T47D (cell line): ENCODE results near the gene FHOD3.
"Not testable (repeated sequence)": the region's sequence is repeated elsewhere in the genome, so short reads cannot be mapped to it uniquely, and the experiment has no call there.

ENCODE experiments used
- DNase-seq, 2 experiments: peaks; one replicate each; pipeline versions ENCODE4 v3.0.0 to v3.0.0-alpha.2; 2011 to 2012; ENCODE audit warnings: low read depth in 1 of 2, low spot score in 1 of 2
- JUND ChIP-seq: IDR thresholded peaks from 2 replicates; pipeline ENCODE4 v1.6.1; 2012; ENCODE audit warnings: low read depth
- in situ Hi-C: cut with HindIII; loops from 2 replicates; pipeline ENCODE4 v1.10.0; 2016; ENCODE audit warnings: low sequenced_read_pairs, low pct_unique_long_range_greater_than_20kb

Gene FHOD3

DNA sequence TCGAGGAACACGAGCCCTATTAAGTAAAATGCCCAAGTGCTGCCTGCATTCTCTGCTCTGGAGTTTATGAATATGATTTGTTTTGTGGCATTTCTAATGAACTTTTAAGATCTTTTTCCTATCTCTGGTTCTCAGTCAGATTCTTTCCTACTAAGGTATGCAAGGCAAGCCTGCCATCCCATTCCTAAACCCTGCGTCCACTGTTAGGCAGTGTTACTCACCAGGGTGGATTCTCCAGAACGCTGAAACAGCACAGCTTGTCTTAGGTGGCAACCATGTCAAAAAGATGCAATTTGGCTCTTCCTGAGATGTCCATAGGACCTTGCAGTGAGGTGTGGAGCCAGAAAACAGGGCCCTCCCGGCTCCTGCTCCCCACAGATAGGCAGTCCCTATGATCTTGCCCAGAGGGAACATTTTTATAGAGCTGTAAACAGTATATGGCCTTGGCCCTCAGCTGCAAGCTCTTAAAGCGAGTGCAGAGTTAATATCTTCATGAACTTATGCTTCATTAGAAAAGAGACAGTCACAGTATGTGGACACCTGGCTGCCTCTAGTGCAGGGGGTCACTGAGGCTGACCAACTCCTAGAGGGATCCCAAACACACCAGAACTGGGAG lies 446.9 kb downstream of the FHOD3 start:
- no peak for DNase-seq
- in situ Hi-C loops = no loop called here
- no peak for TF ChIP-seq JUND

GRCh38 chr18:36745219-36745975 lies 447.9 kb downstream of the FHOD3 start:
- in situ Hi-C loops = no loop called here
- no peak for TF ChIP-seq JUND
- DNase-seq = no peak

DNA sequence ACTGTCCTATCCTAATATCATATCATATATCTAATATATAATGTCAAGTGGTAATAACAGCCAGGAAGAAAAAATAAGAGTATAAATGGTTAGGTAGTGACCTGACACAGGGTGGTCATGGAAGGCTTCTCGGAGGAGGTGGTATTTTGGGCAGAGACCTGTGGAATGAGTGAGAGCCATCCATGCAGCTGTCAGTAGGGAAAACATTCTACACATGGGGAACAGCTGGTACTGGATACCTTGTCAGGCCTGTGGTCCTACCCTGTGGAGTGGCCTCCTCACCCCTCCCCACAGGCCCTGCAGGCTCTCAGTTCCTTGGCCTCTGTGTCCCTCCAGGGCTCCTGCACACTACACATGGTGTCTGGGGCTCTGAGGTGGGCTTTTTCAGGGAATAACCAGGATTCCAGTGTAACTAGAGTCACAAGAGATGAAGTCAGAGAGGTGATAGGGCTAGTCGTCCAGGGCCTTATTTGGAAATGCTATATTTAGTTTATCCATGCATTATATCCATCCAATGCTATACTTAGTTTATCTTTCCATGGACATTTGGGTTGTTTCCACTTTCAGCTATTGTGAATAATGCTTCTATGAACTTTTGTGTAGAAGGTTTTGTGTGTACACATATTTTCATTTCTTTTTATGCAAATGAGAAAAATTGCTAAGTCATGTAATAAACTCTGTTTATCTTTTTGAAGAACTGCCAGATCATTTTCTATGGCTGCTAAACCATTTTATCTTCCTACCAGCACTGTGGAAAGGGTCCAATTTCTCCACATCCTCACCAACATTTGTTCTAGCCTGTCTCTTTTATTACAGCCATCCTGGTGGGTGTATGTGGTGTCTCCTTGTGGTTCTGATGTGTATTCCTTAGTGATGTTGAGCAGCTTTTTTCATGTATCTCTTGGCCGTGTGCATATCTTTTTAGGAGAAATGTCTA lies 455.7 kb downstream of the FHOD3 start:
- no peak for DNase-seq
- in situ Hi-C loops = no loop called here
- no peak for TF ChIP-seq JUND

DNA sequence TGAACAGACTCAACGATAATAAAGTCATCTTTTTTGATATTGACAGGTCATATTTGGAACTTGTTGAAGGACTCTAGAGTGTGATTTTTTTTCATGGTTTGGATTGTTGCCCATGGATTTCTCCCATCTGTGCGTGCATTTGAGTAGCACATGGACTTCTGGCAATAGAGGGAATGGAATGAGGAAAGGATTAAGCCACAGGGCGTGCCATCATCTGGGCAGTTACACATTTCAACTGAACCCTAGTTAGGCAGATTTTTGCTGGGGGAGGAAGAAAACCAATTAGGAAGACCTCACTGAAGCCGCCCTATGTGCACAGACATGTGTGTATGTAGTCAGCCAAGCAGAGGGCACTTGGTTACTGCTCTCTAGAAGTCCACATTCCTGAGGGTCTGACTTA lies 458.7 kb downstream of the FHOD3 start:
- no peak for TF ChIP-seq JUND
- in situ Hi-C loops = no loop called here
- peak in 1 of 2 experiments; percentile 17 for DNase-seq

DNA sequence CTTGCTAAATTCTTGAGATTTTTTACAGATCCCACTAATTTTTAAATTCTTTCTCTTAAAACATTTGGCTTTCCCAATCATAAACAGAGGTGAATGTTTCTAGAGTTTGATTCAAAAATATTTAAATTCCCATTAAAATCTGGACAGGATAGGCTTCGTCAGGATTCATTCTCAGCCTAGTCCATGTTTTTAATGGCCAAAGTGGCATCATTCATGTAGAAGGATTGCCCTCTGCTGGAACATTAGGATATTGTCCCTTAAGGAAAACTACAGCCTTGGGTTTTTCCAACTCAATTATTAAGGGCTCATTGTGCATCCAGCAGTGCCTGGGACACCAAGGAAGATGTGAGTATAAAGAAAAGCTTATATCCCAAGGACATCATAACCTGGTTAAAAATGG lies 459.6 kb downstream of the FHOD3 start:
- in situ Hi-C loops = no loop called here
- DNase-seq = peak; percentile 61 to 66

GRCh38 chr18:36757991-36758390 lies 460.5 kb downstream of the FHOD3 start:
- TF ChIP-seq JUND = no peak
- no peak for DNase-seq
- in situ Hi-C loops = no loop called here

More for the DNA sequence above, 459.6 kb downstream of the FHOD3 start:
- TF ChIP-seq JUND = no peak

DNA sequence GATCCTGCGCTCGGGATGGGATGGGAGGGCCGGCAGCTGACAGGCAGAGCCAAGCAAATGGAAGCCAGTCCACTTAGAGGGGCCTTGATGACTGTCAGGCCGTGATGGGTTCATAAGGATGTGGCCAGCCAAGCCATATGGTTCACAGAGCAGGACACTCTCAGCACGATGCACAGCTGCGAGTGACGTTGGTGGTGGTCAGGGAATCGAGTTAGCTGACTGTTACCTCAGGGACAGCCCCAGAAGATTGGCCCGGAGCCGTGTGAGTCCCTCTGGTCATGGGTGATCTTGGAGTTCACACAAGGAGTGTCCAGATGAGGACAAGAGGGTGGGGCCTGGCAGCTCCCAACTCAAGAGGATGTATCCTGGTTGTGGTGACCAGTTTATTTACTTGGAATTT lies 461.1 kb downstream of the FHOD3 start:
- in situ Hi-C loops = no loop called here
- no peak for TF ChIP-seq JUND
- DNase-seq = no peak

- DNase-seq = no peak
- no peak for TF ChIP-seq JUND
- in situ Hi-C loops = no loop called here
Observed at GRCh38 chr18:36759167-36759776, 461.8 kb downstream of the FHOD3 start.

GRCh38 chr18:36760598-36760997 lies 463.1 kb downstream of the FHOD3 start:
- TF ChIP-seq JUND = no peak
- in situ Hi-C loops = no loop called here

DNA sequence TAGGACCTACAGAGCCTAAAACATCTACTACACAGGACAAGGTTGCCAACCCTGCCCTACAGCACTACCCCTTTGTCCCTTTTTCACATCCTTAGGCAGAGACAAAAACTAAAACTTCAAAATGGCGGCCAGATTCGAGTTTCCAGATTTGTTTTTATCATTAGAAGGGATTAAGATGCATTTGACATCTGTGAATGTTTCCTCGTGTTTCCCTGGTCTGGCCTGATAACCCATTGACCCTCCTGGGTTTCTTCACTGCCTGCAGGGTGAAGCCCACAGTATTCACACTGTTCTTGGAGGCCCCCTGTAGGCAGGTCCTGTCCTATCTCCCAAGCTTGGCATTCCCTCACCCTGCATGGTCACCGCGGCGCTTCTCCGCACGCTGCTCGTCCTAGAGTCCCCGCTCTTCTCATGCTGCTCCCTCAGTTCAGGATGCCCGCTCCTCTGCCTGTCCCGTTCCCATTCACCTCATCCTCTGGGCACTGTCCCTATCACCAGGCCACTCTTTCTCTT lies 463.7 kb downstream of the FHOD3 start:
- DNase-seq = no peak
- TF ChIP-seq JUND = no peak
- in situ Hi-C loops = no loop called here

More at GRCh38 chr18:36760598-36760997, 463.1 kb downstream of the FHOD3 start:
- DNase-seq = no peak

DNA sequence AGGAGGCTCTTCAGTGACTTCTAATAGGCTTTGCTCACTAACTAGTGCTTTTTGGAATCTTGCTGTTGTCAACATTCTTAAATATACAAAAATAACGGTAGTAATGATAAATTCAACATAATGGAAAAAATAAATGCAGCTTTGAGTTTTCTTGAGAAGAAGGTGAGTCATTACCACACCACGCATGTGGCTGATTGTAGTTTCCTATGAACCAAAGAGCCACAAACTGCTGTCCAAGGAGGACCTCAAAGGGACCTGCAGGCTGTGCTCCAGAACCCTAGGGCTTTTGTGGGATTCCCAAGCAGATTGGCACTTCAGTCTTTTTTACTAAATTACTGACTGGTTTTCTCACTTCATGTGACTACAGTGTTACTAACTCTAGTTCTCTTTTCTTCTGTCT lies 464.6 kb downstream of the FHOD3 start:
- in situ Hi-C loops = no loop called here
- TF ChIP-seq JUND = no peak
- no peak for DNase-seq

- DNase-seq, in situ Hi-C loops: not testable (repeated sequence)
Observed at GRCh38 chr18:36762965-36763364, 465.5 kb downstream of the FHOD3 start.
